Endothelial cell of umbilical vein (primary cell): Measurements from ENCODE around the gene CACNA1C.

Experiments used
- EZH2 ChIP-seq: IDR thresholded peaks from 2 replicates; pipeline ENCODE4 v1.6.1; 2012; ENCODE audit warnings: borderline replicate concordance, low read depth, mild to moderate bottlenecking, moderate library complexity, low read length, inconsistent platforms; ENCODE audit not compliant: severe bottlenecking
- JUN ChIP-seq: IDR thresholded peaks from 2 replicates; pipeline ENCODE4 v1.6.1; 2011; ENCODE audit warnings: borderline replicate concordance, low read depth; ENCODE audit not compliant: insufficient read length, insufficient read depth
- MYC ChIP-seq: IDR thresholded peaks from one replicate; pipeline ENCODE4 v1.6.1; 2011; ENCODE audit warnings: mild to moderate bottlenecking, low read depth, low read length
- POLR2A ChIP-seq: IDR thresholded peaks from 2 replicates; pipeline ENCODE4 v1.6.1; 2012; ENCODE audit warnings: low read depth, mild to moderate bottlenecking, control low read depth, low read length
- POLR2AphosphoS5 ChIP-seq: IDR thresholded peaks from 2 replicates; pipeline ENCODE4 v1.6.1; 2012; ENCODE audit warnings: low read depth, mild to moderate bottlenecking, control low read depth, low read length, moderate library complexity; ENCODE audit not compliant: insufficient read depth
- TF ChIP-seq, protein P1 (sequence below), 2 donors: IDR thresholded peaks; 1 replicate in 1 of 2; 2 replicates in 1 of 2; pipeline ENCODE4 v1.5.1; 2011; ENCODE audit warnings: low read length in 2 of 2, mild to moderate bottlenecking in 2 of 2, moderate library complexity in 2 of 2, control low read depth in 1 of 2, inconsistent platforms in 1 of 2, low read depth in 1 of 2; ENCODE audit not compliant: insufficient read depth in 1 of 2; ENCODE audit errors: extremely low read depth in 1 of 2

DNA sequence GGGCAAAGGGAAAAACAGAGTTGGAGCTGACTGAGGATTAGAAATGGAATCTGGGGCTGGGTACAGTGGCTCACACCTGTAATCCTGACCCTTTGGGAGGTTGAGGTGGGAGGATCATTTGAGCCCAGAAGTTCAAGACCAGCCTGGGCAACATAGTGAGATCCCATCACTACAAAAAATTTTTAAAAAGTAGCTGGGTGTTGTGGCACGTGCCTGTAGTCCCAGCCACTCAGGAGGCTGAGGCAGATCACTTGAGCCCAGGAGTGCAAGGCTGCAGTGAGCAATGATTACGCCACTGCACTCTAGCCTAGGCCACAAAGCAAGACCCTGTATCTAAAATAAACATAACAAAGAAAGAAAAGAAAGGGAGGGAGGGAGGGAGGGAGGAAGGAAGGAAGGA, 33.7 kb upstream of the CACNA1C start:
- TF ChIP-seq, protein P1, sequence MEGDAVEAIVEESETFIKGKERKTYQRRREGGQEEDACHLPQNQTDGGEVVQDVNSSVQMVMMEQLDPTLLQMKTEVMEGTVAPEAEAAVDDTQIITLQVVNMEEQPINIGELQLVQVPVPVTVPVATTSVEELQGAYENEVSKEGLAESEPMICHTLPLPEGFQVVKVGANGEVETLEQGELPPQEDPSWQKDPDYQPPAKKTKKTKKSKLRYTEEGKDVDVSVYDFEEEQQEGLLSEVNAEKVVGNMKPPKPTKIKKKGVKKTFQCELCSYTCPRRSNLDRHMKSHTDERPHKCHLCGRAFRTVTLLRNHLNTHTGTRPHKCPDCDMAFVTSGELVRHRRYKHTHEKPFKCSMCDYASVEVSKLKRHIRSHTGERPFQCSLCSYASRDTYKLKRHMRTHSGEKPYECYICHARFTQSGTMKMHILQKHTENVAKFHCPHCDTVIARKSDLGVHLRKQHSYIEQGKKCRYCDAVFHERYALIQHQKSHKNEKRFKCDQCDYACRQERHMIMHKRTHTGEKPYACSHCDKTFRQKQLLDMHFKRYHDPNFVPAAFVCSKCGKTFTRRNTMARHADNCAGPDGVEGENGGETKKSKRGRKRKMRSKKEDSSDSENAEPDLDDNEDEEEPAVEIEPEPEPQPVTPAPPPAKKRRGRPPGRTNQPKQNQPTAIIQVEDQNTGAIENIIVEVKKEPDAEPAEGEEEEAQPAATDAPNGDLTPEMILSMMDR (IDR thresholded peaks at IDR 0.05; ENCODE audit: extremely low read depth in 1 of 2, insufficient read depth in 1 of 2, low read depth in 1 of 2, low read length in 2 of 2): no peak
- no peak for TF ChIP-seq EZH2
- TF ChIP-seq POLR2AphosphoS5: no peak
- no peak for TF ChIP-seq POLR2A
- TF ChIP-seq JUN: no peak
- no peak for TF ChIP-seq MYC
